GM23338 (cell line): Measurements from ENCODE around the gene CLOCK. TPM values are rescaled to one million over a fixed set of nuclear protein-coding genes. Genes with fewer than 3 reads are reported as not detected.

Experiments
- ATAC-seq: fragments of 200-7000 bp; cut with Tn5 transposase; 3 replicates; pipeline ENCODE4 v1.9.1; 2020
- DNase-seq: peaks from one replicate; pipeline ENCODE4 v3.0.0-alpha.2; 2015; ENCODE audit warnings: low spot score
- H2AFZ ChIP-seq: fragments of 200-600 bp; sonication (generic); 2 replicates; pipeline ENCODE4 v1.8.0; 2016; ENCODE audit warnings: antibody characterized with exemption, mild to moderate bottlenecking, moderate library complexity
- H3F3A ChIP-seq: fragments of 200-600 bp; sonication (generic); replicated peaks from 2 replicates; pipeline ENCODE4 v1.8.0; 2017; ENCODE audit warnings: antibody characterized with exemption, mixed run types, low read depth
- H3K27ac ChIP-seq: fragments of 200-600 bp; sonication (generic); 2 replicates; pipeline ENCODE4 v1.6.1; 2016; ENCODE audit warnings: low read depth
- H3K27me3 ChIP-seq: fragments of 200-600 bp; sonication (generic); 2 replicates; pipeline ENCODE4 v1.8.0; 2016; ENCODE audit warnings: mild to moderate bottlenecking, mixed run types, moderate library complexity; ENCODE audit not compliant: insufficient read depth
- H3K36me3 ChIP-seq: fragments of 200-600 bp; sonication (generic); 2 replicates; pipeline ENCODE4 v1.8.0; 2016; ENCODE audit warnings: mild to moderate bottlenecking; ENCODE audit not compliant: insufficient read depth
- H3K4me1 ChIP-seq: fragments of 200-600 bp; sonication (generic); 2 replicates; pipeline ENCODE4 v1.8.0; 2016; ENCODE audit warnings: mild to moderate bottlenecking, moderate library complexity; ENCODE audit not compliant: insufficient read depth
- H3K4me2 ChIP-seq: fragments of 200-600 bp; sonication (generic); 2 replicates; pipeline ENCODE4 v1.7.1; 2017; ENCODE audit warnings: mixed run types
- H3K4me3 ChIP-seq: fragments of 200-600 bp; sonication (generic); 2 replicates; pipeline ENCODE4 v1.6.1; 2016; ENCODE audit warnings: mixed run types
- H3K79me2 ChIP-seq: fragments of 200-600 bp; sonication (generic); replicated peaks from 2 replicates; pipeline ENCODE4 v1.8.0; 2017; ENCODE audit warnings: mild to moderate bottlenecking; ENCODE audit not compliant: insufficient read depth
- H3K9me2 ChIP-seq: fragments of 200-600 bp; sonication (generic); 2 replicates; pipeline ENCODE4 v1.8.0; 2017; ENCODE audit not compliant: insufficient read depth
- H4K20me1 ChIP-seq: fragments of 200-600 bp; sonication (generic); replicated peaks from 2 replicates; pipeline ENCODE4 v1.8.0; 2017; ENCODE audit warnings: mild to moderate bottlenecking; ENCODE audit not compliant: insufficient read depth
- H3K27ac Mint-ChIP-seq: 2 replicates; pipeline ENCODE4 v1.8.0; 2020; ENCODE audit warnings: inconsistent platforms, mild to moderate bottlenecking, moderate library complexity, mixed read lengths
- H3K27me3 Mint-ChIP-seq: 3 replicates; pipeline ENCODE4 v1.8.0; 2022; ENCODE audit warnings: low read depth, mild to moderate bottlenecking, moderate library complexity, mixed read lengths, inconsistent platforms; ENCODE audit not compliant: insufficient read depth, poor library complexity
- H3K36me3 Mint-ChIP-seq: 3 replicates; pipeline ENCODE4 v1.8.0; 2021; ENCODE audit warnings: low read depth, mild to moderate bottlenecking, inconsistent platforms, moderate library complexity, mixed read lengths
- H3K4me1 Mint-ChIP-seq: 3 replicates; pipeline ENCODE4 v1.8.0; 2020; ENCODE audit warnings: mild to moderate bottlenecking, inconsistent platforms, mixed read lengths
- H3K4me3 Mint-ChIP-seq: 3 replicates; pipeline ENCODE4 v1.8.0; 2021; ENCODE audit warnings: moderate library complexity, mild to moderate bottlenecking, inconsistent platforms, mixed read lengths
- H3K9me3 Mint-ChIP-seq: 3 replicates; pipeline ENCODE4 v1.8.0; 2020; ENCODE audit warnings: moderate library complexity, mild to moderate bottlenecking, inconsistent platforms, mixed read lengths
- CREB1 ChIP-seq: fragments of 250-450 bp; sonication (Bioruptor Pico); IDR thresholded peaks from 2 replicates; pipeline ENCODE4 v1.5.0; 2020; ENCODE audit warnings: low read depth, mild to moderate bottlenecking, moderate library complexity
- EZH2 ChIP-seq: fragments of 200-600 bp; sonication (generic); IDR thresholded peaks from one replicate; pipeline ENCODE4 v1.8.0; 2017; ENCODE audit warnings: antibody characterized with exemption, mild to moderate bottlenecking, low read depth; ENCODE audit not compliant: unreplicated experiment
- EZH2phosphoT487 ChIP-seq: fragments of 200-600 bp; sonication (generic); IDR thresholded peaks from one replicate; pipeline ENCODE4 v1.8.1; 2018; ENCODE audit warnings: antibody characterized with exemption; ENCODE audit not compliant: unreplicated experiment
- JUNB ChIP-seq: IDR thresholded peaks from one replicate; pipeline ENCODE4 v1.6.1; 2016; ENCODE audit warnings: antibody characterized with exemption; ENCODE audit not compliant: unreplicated experiment
- NANOG ChIP-seq: IDR thresholded peaks from 2 replicates; pipeline ENCODE4 v1.6.1; 2016; ENCODE audit warnings: antibody characterized with exemption, borderline replicate concordance
- POLR2AphosphoS5 ChIP-seq: IDR thresholded peaks from 2 replicates; pipeline ENCODE4 v1.6.1; 2016; ENCODE audit warnings: antibody characterized with exemption, low read depth
- REST ChIP-seq: IDR thresholded peaks from one replicate; pipeline ENCODE4 v1.6.1; 2018; ENCODE audit warnings: antibody characterized with exemption; ENCODE audit not compliant: unreplicated experiment
- STAT1 ChIP-seq: IDR thresholded peaks from one replicate; pipeline ENCODE4 v1.6.1; 2016; ENCODE audit warnings: antibody characterized with exemption; ENCODE audit not compliant: unreplicated experiment
- ZNF114 ChIP-seq: fragments of 250-450 bp; sonication (Bioruptor Pico); IDR thresholded peaks from 2 replicates; pipeline ENCODE4 v1.5.0; 2020; ENCODE audit warnings: mild to moderate bottlenecking, moderate library complexity
- ZNF331 ChIP-seq: fragments of 250-450 bp; sonication (Bioruptor Pico); IDR thresholded peaks from 2 replicates; pipeline ENCODE4 v1.5.0; 2020; ENCODE audit warnings: low read depth, mild to moderate bottlenecking, moderate library complexity
- ZNF462 ChIP-seq: fragments of 250-450 bp; sonication (Bioruptor Pico); IDR thresholded peaks from 2 replicates; pipeline ENCODE4 v1.5.0; 2020; ENCODE audit warnings: mild to moderate bottlenecking, moderate library complexity
- polyA plus RNA-seq: library from polyadenylated mRNA; unstranded; fragments of >200 nt; fragmentation: Nextera tagmentation; extraction: Ambion mirVana; gene quantifications from 2 replicates; pipeline ENCODE4 v1.2.1, GENCODE V29; 2016
- total RNA-seq: library from RNA; depleted of rRNA; stranded (reverse); fragments of >200 nt; shearing (Covaris generic); gene quantifications from 2 replicates; pipeline ENCODE4 v1.2.3, GENCODE V29; 2014
- TF ChIP-seq, protein P1 (sequence below): IDR thresholded peaks from 2 replicates; pipeline ENCODE4 v1.6.1; 2016; ENCODE audit warnings: antibody characterized with exemption
- TF ChIP-seq, protein P2 (sequence below), 2 experiments: fragments of 200-600 bp in 1 of 2; sonication (generic) in 1 of 2; conservative IDR thresholded peaks; 2 replicates each; pipeline versions ENCODE4 v1.5.1 to v1.6.1; 2016 to 2017; ENCODE audit warnings: antibody characterized with exemption in 2 of 2, low read depth in 2 of 2, mild to moderate bottlenecking in 2 of 2, moderate library complexity in 1 of 2

CLOCK gene
- total and polyA plus RNA-seq, 2 experiments from 2014 or later, result 17.1 to 28.8 TPM

GRCh38 chr4:55546506-55546755 is 278 bp downstream of the CLOCK start:
- H3F3A ChIP-seq, result peaks cover 19% of the 10 kb centered on the region
- H3K27ac ChIP-seq, result peak overlapping the region; percentile 98
- Mint-ChIP-seq H3K4me3 (peak overlapping the region; percentile 95; the same call in 2 of the 3 replicates), H3K27ac (no peak overlapping the region), H3K4me1 (peaks cover 52% of the 10 kb centered on the region), H3K27me3 (peaks cover 8% of the 10 kb centered on the region), H3K36me3 (no peaks in the 10 kb centered on the region), H3K9me3 (no peaks in the 10 kb centered on the region; the same call in 2 of the 3 replicates)
- H3K4me1 ChIP-seq, result peaks cover 37% of the 10 kb centered on the region
- ATAC-seq (peak; percentile 66), DNase-seq (no peak)
- H2AFZ ChIP-seq, result no peak overlapping the region
- H4K20me1 ChIP-seq, result peaks cover 12% of the 10 kb centered on the region
- peaks cover 40% of the 10 kb centered on the region for H3K79me2 ChIP-seq
- no peaks in the 10 kb centered on the region for H3K36me3 ChIP-seq
- TF ChIP-seq NANOG (no peak), EZH2 (no peak), REST (no peak), ZNF462 (CRISPR knock-in tag) (no peak), CREB1 (CRISPR knock-in tag) (no peak), JUNB (no peak), POLR2AphosphoS5 (no peak), EZH2phosphoT487 (no peak), STAT1 (no peak), ZNF331 (CRISPR knock-in tag) (no peak), ZNF114 (no peak)
- TF ChIP-seq, protein P1, sequence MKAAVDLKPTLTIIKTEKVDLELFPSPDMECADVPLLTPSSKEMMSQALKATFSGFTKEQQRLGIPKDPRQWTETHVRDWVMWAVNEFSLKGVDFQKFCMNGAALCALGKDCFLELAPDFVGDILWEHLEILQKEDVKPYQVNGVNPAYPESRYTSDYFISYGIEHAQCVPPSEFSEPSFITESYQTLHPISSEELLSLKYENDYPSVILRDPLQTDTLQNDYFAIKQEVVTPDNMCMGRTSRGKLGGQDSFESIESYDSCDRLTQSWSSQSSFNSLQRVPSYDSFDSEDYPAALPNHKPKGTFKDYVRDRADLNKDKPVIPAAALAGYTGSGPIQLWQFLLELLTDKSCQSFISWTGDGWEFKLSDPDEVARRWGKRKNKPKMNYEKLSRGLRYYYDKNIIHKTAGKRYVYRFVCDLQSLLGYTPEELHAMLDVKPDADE, result no peak
- TF ChIP-seq, protein P2, sequence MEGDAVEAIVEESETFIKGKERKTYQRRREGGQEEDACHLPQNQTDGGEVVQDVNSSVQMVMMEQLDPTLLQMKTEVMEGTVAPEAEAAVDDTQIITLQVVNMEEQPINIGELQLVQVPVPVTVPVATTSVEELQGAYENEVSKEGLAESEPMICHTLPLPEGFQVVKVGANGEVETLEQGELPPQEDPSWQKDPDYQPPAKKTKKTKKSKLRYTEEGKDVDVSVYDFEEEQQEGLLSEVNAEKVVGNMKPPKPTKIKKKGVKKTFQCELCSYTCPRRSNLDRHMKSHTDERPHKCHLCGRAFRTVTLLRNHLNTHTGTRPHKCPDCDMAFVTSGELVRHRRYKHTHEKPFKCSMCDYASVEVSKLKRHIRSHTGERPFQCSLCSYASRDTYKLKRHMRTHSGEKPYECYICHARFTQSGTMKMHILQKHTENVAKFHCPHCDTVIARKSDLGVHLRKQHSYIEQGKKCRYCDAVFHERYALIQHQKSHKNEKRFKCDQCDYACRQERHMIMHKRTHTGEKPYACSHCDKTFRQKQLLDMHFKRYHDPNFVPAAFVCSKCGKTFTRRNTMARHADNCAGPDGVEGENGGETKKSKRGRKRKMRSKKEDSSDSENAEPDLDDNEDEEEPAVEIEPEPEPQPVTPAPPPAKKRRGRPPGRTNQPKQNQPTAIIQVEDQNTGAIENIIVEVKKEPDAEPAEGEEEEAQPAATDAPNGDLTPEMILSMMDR (conservative IDR thresholded peaks at IDR 0.05; ENCODE audit: low read depth in 2 of 2), result no peak
- no peaks in the 10 kb centered on the region for H3K27me3 ChIP-seq
- no peaks in the 10 kb centered on the region for H3K9me2 ChIP-seq
- no peak overlapping the region for H3K4me2 ChIP-seq
- peak overlapping the region; percentile 84 for H3K4me3 ChIP-seq
